NCI-H2227 (cell line): ENCODE measurements around the gene LIPC.
A peak's percentile ranks its signal among the peaks of the same experiment; 100 is the strongest.

Source experiments
- DNase-seq: peaks from one replicate; lab custom pipeline; 2025; ENCODE audit not compliant: unreplicated experiment; lab: John Stamatoyannopoulos, UW

LIPC gene

GRCh38 chr15:58551084-58551763 lies 119.4 kb downstream of the LIPC start:
- no peak for DNase-seq

GRCh38 chr15:58551764-58552504 lies 120.1 kb downstream of the LIPC start:
- no peak for DNase-seq

GRCh38 chr15:58552505-58553364 lies 120.9 kb downstream of the LIPC start:
- DNase-seq, result no peak

- DNase-seq, result no peak
Measured at GRCh38 chr15:58553365-58553918, 121.7 kb downstream of the LIPC start.

- no peak for DNase-seq
Measured at GRCh38 chr15:58554758-58555157, 123.0 kb downstream of the LIPC start.

- DNase-seq, result peak; percentile 17
Measured at GRCh38 chr15:58555162-58556027, 123.6 kb downstream of the LIPC start.

- DNase-seq, result no peak
Measured at GRCh38 chr15:58556028-58556361, 124.2 kb downstream of the LIPC start.

GRCh38 chr15:58556541-58556940 lies 124.8 kb downstream of the LIPC start:
- no peak for DNase-seq

- no peak for DNase-seq
Measured at GRCh38 chr15:58558777-58559176, 127.0 kb downstream of the LIPC start.

GRCh38 chr15:58559904-58560588 lies 128.3 kb downstream of the LIPC start:
- no peak for DNase-seq

- no peak for DNase-seq
Measured at GRCh38 chr15:58561321-58561720, 129.5 kb downstream of the LIPC start.

- no peak for DNase-seq
Measured at GRCh38 chr15:58562135-58562534, 130.3 kb downstream of the LIPC start.

GRCh38 chr15:58564981-58565380 lies 133.2 kb downstream of the LIPC start:
- DNase-seq, result no peak

- DNase-seq, result no peak
Measured at GRCh38 chr15:58565619-58566018, 133.8 kb downstream of the LIPC start.

GRCh38 chr15:58566029-58566428 lies 134.2 kb downstream of the LIPC start:
- DNase-seq, result no peak

- no peak for DNase-seq
Measured at GRCh38 chr15:58568157-58568571, 136.4 kb downstream of the LIPC start.

- DNase-seq, result no peak
Measured at GRCh38 chr15:58569455-58569854, 137.7 kb downstream of the LIPC start.

- DNase-seq, result no peak
Measured at GRCh38 chr15:58571491-58571890, 139.7 kb downstream of the LIPC start.

GRCh38 chr15:58572521-58572920 lies 140.7 kb downstream of the LIPC start:
- no peak for DNase-seq

- DNase-seq, result no peak
Measured at GRCh38 chr15:58573270-58573669, 141.5 kb downstream of the LIPC start.
